ENCODE results near the gene ZNF680.
"Not testable (repeated sequence)": the region's sequence is repeated elsewhere in the genome, so short reads cannot be mapped to it uniquely, and the experiment has no call there.

ZNF680 gene

DNA sequence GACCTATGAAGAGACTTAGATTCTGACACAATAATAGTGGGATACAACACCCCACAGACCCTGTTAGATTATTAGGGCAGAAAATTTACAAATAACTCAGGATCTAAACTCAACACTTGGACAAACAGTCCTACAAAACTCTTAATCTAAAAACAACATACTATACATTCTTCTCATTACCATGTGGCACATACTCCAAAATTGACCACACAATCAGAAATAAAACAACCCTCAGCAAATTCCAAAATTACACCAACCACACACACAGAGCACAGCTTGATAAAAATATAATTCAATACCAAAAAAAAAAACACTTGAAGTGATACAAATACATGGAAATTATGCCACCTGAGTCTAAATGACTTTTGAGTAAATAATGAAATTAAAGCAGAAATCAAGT is 7.8 kb downstream of the ZNF680 start:
- FAIRE-seq, result no peak

DNA sequence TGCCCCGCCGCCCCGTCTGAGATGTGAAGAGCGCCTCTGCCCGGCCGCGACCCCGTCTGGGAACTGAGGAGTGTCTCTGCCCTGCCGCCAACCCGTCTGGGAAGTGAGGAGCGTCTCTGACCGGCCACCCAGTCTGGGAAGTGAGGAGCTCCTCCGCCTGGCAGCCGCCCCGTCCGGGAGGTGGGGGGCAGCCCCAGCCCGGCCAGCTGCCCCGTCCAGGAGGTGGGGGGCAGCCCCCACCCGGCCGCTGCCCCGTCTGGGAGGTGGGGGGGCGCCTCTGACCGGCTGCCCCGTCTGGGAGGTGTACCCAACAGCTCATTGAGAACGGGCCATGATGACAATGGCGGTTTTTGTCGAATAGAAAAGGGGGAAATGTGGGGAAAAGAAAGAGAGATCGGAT is 8.7 kb downstream of the ZNF680 start:
- FAIRE-seq, result not testable (repeated sequence)

DNA sequence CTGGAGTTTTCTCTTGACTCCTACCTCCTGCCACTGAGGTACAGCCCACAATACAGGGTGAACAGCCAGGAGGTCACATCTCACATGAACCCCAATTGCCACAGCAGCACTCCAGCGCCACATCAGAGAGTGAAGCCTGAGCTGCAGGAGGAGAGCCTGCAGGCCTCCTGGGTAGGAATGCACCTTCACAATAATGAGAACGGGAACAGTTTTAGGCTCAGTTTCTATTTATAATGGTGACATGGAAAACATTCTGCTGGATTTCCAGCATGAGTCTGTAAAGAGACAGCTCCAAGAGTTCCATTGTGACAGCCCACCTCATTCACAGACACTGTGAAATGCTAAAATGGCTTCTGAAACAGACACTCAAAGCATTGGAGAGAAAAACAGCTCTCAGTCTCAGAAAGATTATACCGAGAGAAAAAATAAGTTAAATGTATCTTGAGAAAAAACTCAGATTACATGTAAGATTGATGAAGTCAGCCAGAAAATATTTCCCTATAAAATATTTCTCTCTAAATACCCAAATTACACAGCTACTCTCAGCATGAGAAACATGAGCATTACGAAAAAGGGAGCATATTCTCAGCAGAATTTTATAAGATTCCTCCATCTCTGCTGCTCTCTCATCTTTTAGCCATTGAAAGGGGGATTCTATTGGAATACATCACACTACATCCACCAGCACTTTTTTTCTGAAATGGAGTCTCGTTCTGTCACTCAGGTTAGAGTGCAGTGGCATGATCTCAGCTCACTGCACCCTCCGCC is 11.3 kb downstream of the ZNF680 start:
- no peak for FAIRE-seq

GRCh38 chr7:64544010-64544409 is 18.9 kb downstream of the ZNF680 start:
- no peak for FAIRE-seq

- FAIRE-seq, result no peak
Observed at GRCh38 chr7:64541438-64542359, 21.2 kb downstream of the ZNF680 start.

- no peak for FAIRE-seq
Observed at GRCh38 chr7:64533756-64534155, 29.1 kb downstream of the ZNF680 start.

- FAIRE-seq, result no peak
Observed at GRCh38 chr7:64528770-64529169, 34.1 kb downstream of the ZNF680 start.

GRCh38 chr7:64521409-64521984 is 41.4 kb downstream of the ZNF680 start:
- no peak for FAIRE-seq

DNA sequence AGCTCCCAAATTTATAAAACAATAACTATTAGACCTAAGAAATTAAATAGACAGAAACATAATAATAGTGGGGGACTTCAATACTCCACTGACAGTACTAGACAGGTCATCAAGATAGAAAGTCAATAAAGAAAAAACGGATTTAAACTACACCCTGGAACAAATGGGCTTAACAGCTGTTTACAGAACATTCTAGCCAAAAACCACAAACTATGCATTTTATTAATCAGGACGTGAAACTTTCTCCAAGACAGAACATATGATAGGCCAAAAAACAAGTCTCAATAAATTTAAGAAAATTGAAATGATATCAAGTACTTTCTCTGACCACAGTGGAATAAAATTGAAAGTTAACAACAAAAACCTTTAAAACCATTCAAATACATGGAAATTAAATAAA is 46.4 kb downstream of the ZNF680 start:
- FAIRE-seq, result peak; percentile 41

DNA sequence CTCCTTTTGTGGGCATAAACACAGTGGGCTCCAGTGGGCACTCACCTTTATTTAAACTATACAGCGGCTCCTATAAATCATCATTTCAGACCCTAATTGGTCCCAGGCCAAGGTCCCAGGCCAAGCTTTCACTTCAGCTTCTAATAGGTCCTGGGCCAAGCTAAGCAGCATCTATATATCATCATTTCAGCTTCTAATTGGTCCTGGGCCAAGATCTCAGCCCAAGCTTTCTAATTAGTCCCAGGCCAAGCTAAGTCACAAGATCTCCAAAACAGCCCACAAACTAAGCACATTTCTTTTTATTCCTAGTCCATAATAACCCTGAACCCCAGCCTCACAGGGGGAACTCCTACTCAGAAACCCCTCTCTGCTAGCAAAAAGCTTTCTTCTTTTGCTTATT is 47.1 kb downstream of the ZNF680 start:
- FAIRE-seq, result no peak

DNA sequence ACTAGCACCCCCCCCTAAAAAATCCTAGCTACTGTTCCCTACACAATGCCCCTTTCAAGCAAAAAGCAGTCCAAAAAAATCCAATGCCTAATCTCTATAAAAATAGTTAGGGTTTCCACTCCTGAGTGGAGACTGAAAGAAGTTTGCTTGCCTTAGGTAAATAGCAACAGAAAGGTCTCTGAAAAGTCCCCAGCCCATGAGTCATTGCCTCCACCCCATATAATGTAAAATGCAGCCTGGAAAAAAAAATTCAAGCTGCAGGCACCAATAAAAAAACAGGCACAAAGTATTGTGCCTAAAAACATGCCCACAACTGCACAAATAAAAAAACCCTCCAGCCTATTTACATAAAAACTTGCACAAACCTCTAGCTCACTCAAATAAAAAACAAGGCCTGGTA is 47.5 kb downstream of the ZNF680 start:
- FAIRE-seq, result no peak

DNA sequence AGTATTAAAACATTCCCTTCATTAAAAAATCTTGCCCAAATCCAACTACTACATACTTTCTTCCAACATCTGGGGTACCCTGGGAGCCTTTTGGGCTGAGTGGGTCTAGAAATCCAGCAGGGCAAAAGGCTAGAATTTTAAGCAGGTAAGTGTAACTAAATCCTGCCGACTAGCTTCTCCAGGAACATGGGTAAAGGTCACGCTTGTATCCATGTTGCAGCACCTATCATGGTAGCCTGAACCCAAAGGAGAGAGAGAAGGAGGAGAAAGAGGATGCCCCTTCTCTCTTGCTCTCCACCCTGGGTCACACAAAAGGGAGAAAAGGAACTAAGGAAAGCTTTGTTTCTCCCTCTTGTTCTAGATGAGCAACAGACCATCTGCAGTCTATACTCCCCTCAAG is 53.3 kb downstream of the ZNF680 start:
- FAIRE-seq, result no peak

DNA sequence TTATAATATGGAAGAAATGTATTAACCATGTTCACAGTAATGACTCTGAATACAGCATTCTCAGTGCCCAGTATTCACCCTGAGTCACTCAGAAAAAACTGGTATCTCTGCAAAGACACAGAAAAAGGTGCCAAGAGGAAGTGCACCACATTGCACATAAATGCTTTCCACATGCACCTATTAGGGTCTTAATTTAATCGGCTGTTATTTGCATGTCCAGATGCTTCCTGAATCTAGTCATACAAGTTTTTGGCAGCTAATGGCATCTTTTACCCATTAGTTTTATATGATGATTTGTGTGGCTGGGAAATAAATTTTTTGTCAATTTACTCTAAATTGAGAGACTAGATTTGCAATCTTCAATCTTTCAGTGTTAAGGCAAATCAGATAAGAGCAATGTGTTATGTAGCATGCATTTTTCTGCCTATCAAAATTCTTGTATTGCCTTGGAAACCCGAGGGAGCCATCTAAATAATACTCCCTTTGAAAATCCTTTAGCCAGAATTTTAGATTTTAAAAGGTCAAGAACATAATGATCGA is 58.2 kb downstream of the ZNF680 start:
- no peak for FAIRE-seq

- FAIRE-seq, result no peak
Observed at GRCh38 chr7:64498270-64498669, 64.6 kb downstream of the ZNF680 start.

DNA sequence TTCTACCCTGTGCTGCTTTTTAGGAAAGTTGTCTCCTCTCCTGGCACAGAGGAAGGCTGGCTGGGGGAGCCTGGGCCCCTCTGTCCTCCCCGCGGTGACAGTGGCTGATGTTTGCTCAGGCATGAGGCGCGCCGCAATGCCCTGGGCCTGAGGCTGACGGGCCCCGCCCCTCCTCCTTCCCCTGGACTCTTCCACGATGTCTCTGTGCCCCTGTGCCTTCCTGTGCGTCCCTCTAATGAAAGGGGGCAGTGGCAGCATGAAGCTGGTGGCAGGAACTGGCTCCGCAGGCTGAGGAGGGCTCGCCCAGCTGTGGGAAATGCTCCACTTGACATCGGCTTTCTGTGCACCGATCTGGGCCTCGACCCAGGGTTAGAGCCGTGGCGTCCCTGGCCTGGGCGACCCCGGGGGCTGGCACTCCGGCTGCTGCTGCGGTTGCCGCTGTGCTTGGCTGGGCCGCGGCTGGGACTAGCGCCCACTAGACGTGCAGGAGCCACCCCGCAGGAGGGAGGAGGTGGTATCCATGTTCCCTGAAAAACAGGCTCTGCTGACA is 67.9 kb downstream of the ZNF680 start:
- FAIRE-seq, result no peak

DNA sequence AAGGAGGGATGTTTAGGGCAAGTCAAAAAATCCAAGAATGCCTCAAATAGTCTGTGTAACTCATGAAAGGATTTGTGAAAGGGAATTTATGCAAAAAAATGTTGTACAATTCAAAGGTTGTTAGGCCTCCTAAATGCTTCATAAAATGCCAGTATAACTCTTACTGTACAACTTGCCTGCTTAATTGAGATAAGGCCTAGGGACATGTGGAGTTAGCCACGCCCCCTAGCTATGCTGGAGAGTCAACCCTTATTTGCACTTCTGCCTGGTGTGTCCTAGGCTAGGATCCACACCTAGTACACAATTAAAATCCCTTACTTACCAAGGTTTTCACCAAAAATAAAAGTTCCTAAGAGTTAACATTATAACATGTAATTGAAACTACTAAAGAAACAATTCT is 77.2 kb downstream of the ZNF680 start:
- FAIRE-seq, result no peak
